Colonic mucosa (tissue), 4 donors: ENCODE data around the gene DOHH. TPM values are rescaled to one million over a fixed set of nuclear protein-coding genes. Genes with fewer than 3 reads are reported as not detected.

ENCODE experiments used
- DNase-seq: peaks from one replicate; pipeline ENCODE4 v3.0.0-alpha.2; 2020
- H3K27ac ChIP-seq: fragments of 200-600 bp; one replicate; pipeline ENCODE4 v1.8.0; 2021
- H3K27me3 ChIP-seq: fragments of 200-600 bp; one replicate; pipeline ENCODE4 v1.8.0; 2021
- H3K36me3 ChIP-seq: fragments of 200-600 bp; one replicate; pipeline ENCODE4 v1.8.0; 2021
- H3K4me1 ChIP-seq: fragments of 200-600 bp; one replicate; pipeline ENCODE4 v1.8.0; 2021; ENCODE audit warnings: mild to moderate bottlenecking
- H3K4me3 ChIP-seq: fragments of 200-600 bp; one replicate; pipeline ENCODE4 v1.8.0; 2021
- H3K9ac ChIP-seq, 2 donors: one replicate each; pipeline ENCODE4 v1.7.0; 2013; ENCODE audit warnings: control low read depth in 2 of 2, low read depth in 2 of 2, low read length in 2 of 2
- H3K9me3 ChIP-seq: fragments of 200-600 bp; one replicate; pipeline ENCODE4 v1.8.0; 2021
- CTCF ChIP-seq: fragments of 200-600 bp; IDR thresholded peaks from one replicate; pipeline ENCODE4 v1.8.0; 2022; ENCODE audit warnings: antibody characterized with exemption, mild to moderate bottlenecking
- intact Hi-C: fragments of 100-400 bp; cut with DNase I; formaldehyde crosslinking; loops from one replicate; pipeline ENCODE4 v1.14.1; 2022
- total RNA-seq, 2 donors: library from RNA; stranded (reverse); fragmentation: NEBNext Ultra II Directional in 1 of 2; extraction: Animal tissue kit (Norgen Biotek cat#: 25700) in 1 of 2; gene quantifications; one replicate each; pipeline ENCODE4 v1.2.1, GENCODE V29; 2021
- donor health status: healthy.
- donor health status: DM: no; HTN: no; CAD: no.
- donor health status: DM: no; HTN: no; CAD: no.

Gene DOHH
- total RNA-seq, 2 donors from 2014 or later = 9.5 to 24.4 TPM

- no peak overlapping the region for H3K4me3 ChIP-seq
- no peaks in the 10 kb centered on the region for H3K27me3 ChIP-seq
- peak overlapping the region in 1 of 2 donors; percentile 12 for H3K9ac ChIP-seq
- intact Hi-C loops = no loop called here
- no peaks in the 10 kb centered on the region for H3K4me1 ChIP-seq
- H3K9me3 ChIP-seq = no peaks in the 10 kb centered on the region
- H3K36me3 ChIP-seq = peaks cover 21% of the 10 kb centered on the region
- no peak for DNase-seq
- no peak for TF ChIP-seq CTCF
- no peak overlapping the region for H3K27ac ChIP-seq
Measured at GRCh38 chr19:3536429-3537100, 36.1 kb upstream of the DOHH start.

DNA sequence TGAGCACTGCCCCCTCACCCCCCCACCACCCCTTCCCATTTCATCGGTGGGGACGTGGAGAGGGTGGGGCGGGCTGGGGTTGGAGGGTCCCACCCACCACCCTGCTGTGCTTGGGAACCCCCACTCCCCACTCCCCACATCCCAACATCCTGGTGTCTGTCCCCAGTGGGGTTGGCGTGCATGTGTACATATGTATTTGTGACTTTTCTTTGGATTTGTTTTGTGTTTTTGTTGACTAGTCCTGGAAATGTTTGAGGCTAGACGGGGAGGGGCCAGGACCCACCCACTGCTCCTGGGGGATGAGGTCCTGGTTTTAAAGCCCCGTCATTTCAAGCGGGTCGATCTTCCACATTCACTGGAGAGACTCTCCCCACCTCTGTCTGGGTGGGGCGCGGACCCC, 35.5 kb upstream of the DOHH start:
- Histone ChIP-seq H3K27me3 (no peaks in the 10 kb centered on the region), H3K9ac (no peak overlapping the region), H3K9me3 (no peaks in the 10 kb centered on the region), H3K4me3 (no peak overlapping the region), H3K27ac (no peak overlapping the region), H3K4me1 (no peaks in the 10 kb centered on the region), H3K36me3 (peaks cover 21% of the 10 kb centered on the region)
- no peak for DNase-seq
- no peak for TF ChIP-seq CTCF
- intact Hi-C loops = no loop called here

DNA sequence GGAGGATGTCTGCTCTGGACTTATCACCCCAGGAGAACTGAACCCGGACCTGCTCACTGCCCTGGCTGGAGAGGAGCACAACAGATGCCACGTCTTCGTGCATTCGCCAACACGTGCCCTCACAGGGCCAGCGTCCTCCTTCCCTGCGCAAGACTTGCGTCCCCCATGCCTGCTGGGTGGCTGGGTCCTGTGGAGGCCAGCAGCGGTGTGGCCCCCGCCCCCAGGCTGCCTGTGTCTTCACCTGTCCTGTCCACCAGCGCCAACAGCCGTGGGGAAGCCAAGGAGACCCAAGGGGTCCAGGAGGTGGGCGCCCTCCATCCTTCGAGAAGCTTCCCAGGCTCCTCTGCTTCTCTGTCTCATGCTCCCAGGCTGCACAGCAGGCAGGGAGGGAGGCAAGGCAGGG, 35.1 kb upstream of the DOHH start:
- intact Hi-C loops = no loop called here
- no peak for DNase-seq
- Histone ChIP-seq H3K27ac (no peak overlapping the region), H3K9ac (no peak overlapping the region), H3K4me1 (no peaks in the 10 kb centered on the region), H3K27me3 (no peaks in the 10 kb centered on the region), H3K9me3 (no peaks in the 10 kb centered on the region), H3K36me3 (peaks cover 21% of the 10 kb centered on the region), H3K4me3 (no peak overlapping the region)
- TF ChIP-seq CTCF = no peak

DNA sequence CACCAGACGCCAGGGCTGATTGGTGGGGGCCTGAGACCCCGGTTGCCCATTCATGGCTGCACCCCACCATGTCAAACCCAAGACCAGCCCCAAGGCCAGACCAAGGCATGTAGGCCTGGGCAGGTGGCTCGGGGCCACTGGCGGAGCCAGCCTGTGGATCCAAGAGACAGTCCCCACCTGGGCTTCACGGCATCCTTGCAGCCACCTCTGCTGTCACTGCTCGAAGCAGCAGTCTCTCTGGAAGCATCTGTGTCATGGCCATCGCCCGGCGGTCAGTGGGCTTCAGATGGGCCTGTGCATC, 34.7 kb upstream of the DOHH start:
- H3K36me3 ChIP-seq = peaks cover 21% of the 10 kb centered on the region
- no peak for DNase-seq

GRCh38 chr19:3534375-3535234, 34.1 kb upstream of the DOHH start:
- Histone ChIP-seq H3K9me3 (no peaks in the 10 kb centered on the region), H3K27me3 (no peaks in the 10 kb centered on the region), H3K4me1 (no peaks in the 10 kb centered on the region), H3K9ac (no peak overlapping the region), H3K36me3 (peaks cover 21% of the 10 kb centered on the region), H3K27ac (no peak overlapping the region), H3K4me3 (no peak overlapping the region)
- DNase-seq = no peak
- no peak for TF ChIP-seq CTCF
- intact Hi-C loops = no loop called here

More for the DNA sequence above, 34.7 kb upstream of the DOHH start:
- no peak for TF ChIP-seq CTCF
- no peaks in the 10 kb centered on the region for H3K9me3 ChIP-seq
- no peaks in the 10 kb centered on the region for H3K27me3 ChIP-seq
- intact Hi-C loops = no loop called here
- no peaks in the 10 kb centered on the region for H3K4me1 ChIP-seq
- no peak overlapping the region for H3K4me3 ChIP-seq
- H3K9ac ChIP-seq = no peak overlapping the region
- no peak overlapping the region for H3K27ac ChIP-seq
